PC-9 (cell line): Measurements from ENCODE around the gene B3GALT6. TPM values are rescaled to one million over a fixed set of nuclear protein-coding genes. Genes with fewer than 3 reads are reported as not detected.

Experiments
- BruUV-seq: library from RNA; stranded (reverse); fragments of 400-500 nt; replicated peaks from 2 replicates; lab custom pipeline; 2021; lab: Mats Ljungman, UMichigan
- CTCF ChIA-PET: fragments of 300-600 bp; sonication (Branson Sonifier 250); formaldehyde crosslinking; loops from one replicate; lab custom pipeline; 2022; ENCODE audit warnings: antibody characterized with exemption; lab: Charles Lee
- POLR2A ChIA-PET: fragments of 300-600 bp; sonication (Branson Sonifier 250); formaldehyde crosslinking; loops from one replicate; lab custom pipeline; 2022; ENCODE audit warnings: antibody characterized with exemption; ENCODE audit not compliant: unreplicated experiment; lab: Charles Lee
- DNase-seq, 2 experiments: peaks; one replicate each; pipeline versions ENCODE4 v3.0.0 to v3.0.0-alpha.2; 2015 to 2022; ENCODE audit warnings: mixed read lengths in 1 of 2
- H2AFZ ChIP-seq: fragments of 200-600 bp; sonication (generic); 2 replicates; pipeline ENCODE4 v1.8.1; 2017; ENCODE audit warnings: antibody characterized with exemption
- H3F3A ChIP-seq: fragments of 200-600 bp; sonication (generic); 2 replicates; pipeline ENCODE4 v1.8.1; 2017; ENCODE audit warnings: antibody characterized with exemption, mild to moderate bottlenecking, low read depth; ENCODE audit not compliant: insufficient read depth
- H3K27ac ChIP-seq: fragments of 200-600 bp; sonication (generic); 2 replicates; pipeline ENCODE4 v1.6.1; 2016; ENCODE audit warnings: mixed run types
- H3K27me3 ChIP-seq: fragments of 200-600 bp; sonication (generic); 2 replicates; pipeline ENCODE4 v1.6.1; 2016; ENCODE audit warnings: low read depth, mixed run types; ENCODE audit not compliant: insufficient read depth
- H3K36me3 ChIP-seq: fragments of 200-600 bp; sonication (generic); 2 replicates; pipeline ENCODE4 v1.6.1; 2016; ENCODE audit warnings: low read depth, mixed run types
- H3K4me1 ChIP-seq: fragments of 200-600 bp; sonication (generic); replicated peaks from 2 replicates; pipeline ENCODE4 v1.6.1; 2016; ENCODE audit warnings: mixed run types; ENCODE audit not compliant: insufficient read depth
- H3K4me2 ChIP-seq: fragments of 200-600 bp; sonication (generic); 2 replicates; pipeline ENCODE4 v1.6.1; 2017; ENCODE audit warnings: mixed run types
- H3K4me3 ChIP-seq: fragments of 200-600 bp; sonication (generic); 2 replicates; pipeline ENCODE4 v1.6.1; 2016; ENCODE audit warnings: mixed run types
- H3K79me2 ChIP-seq: fragments of 200-600 bp; sonication (generic); 2 replicates; pipeline ENCODE4 v1.6.1; 2017; ENCODE audit warnings: low read depth, mixed run types
- H3K9me2 ChIP-seq: fragments of 200-600 bp; sonication (generic); 2 replicates; pipeline ENCODE4 v1.8.1; 2017; ENCODE audit warnings: mild to moderate bottlenecking; ENCODE audit not compliant: insufficient read depth
- H3K9me3 ChIP-seq: fragments of 200-600 bp; sonication (generic); 2 replicates; pipeline ENCODE4 v1.8.1; 2016; ENCODE audit warnings: low read depth; ENCODE audit not compliant: insufficient read depth
- H4K20me1 ChIP-seq: fragments of 200-600 bp; sonication (generic); 2 replicates; pipeline ENCODE4 v1.8.1; 2017; ENCODE audit not compliant: insufficient read depth
- EZH2 ChIP-seq: fragments of 200-600 bp; sonication (generic); IDR thresholded peaks from 2 replicates; pipeline ENCODE4 v1.8.0; 2017; ENCODE audit warnings: antibody characterized with exemption, low read depth
- intact Hi-C: fragments of 100-400 bp; cut with micrococcal nuclease; formaldehyde crosslinking; loops from one replicate; pipeline ENCODE4 v1.10.0; 2022; ENCODE audit not compliant: unreplicated experiment
- total RNA-seq: library from RNA; stranded (reverse); gene quantifications from 2 replicates; pipeline ENCODE4 v1.2.3, GENCODE V29; 2021
- TF ChIP-seq, protein P1 (sequence below): fragments of 200-600 bp; sonication (generic); conservative IDR thresholded peaks from 2 replicates; pipeline ENCODE4 v1.6.1; 2017; ENCODE audit warnings: mixed run types, antibody characterized with exemption, mild to moderate bottlenecking, moderate library complexity

The B3GALT6 gene
- total RNA-seq, 1 experiment from 2014 or later = 16.2 TPM

DNA sequence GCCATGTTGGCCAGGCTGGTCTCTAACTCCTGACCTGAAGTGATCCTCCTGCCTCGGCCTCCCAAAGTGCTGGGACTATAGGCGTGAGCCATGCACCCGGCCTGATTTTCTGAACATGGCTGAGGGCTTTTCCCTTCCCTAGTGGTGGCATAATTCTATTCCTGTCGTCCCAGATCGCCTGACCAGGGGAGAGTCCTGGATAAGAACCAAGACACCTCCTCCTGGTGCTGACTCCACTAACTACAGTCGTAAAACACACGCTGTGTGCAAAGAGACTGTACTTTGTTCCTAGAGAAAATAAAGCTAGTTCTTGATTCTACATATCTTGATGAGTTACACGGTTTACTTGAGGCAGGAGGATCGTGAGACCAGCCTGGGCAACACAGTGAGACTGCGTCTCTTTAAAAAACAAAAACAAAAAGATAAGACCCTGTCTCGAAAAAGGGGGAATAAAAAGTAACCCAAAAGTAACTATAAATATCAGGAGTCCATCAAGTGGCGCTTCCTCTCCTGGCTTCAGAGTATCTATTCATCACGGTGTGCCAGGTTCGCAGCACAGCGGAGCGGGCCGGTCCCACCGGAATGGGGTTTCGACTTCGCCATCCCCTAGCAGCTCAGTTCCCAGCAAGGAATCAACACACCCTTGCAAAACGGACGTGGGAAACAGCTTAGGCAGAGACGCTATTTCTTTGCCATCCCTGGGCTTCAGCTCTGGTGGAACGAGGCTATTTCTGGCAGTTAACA lies 1.2 kb upstream of the B3GALT6 start:
- H3K27ac ChIP-seq = peak overlapping the region; percentile 32
- H3K4me1 ChIP-seq = peaks cover 28% of the 10 kb centered on the region
- H3K4me3 ChIP-seq = peak overlapping the region; percentile 99
- H3K36me3 ChIP-seq = no peaks in the 10 kb centered on the region
- POLR2A ChIA-PET = interaction anchor here (0.5 kb wide), 1 partner anchor 245 kb away, joined by 3 read pairs; no protein-coding TSS in a partner anchor
- TSS peak; percentile 83 for BruUV-seq
- intact Hi-C loops = loop anchor here (1.0 to 10.0 kb wide), 3 partner anchors 69 to 246 kb away; partner anchors contain the start of gene PERM1
- no peaks in the 10 kb centered on the region for H3K9me2 ChIP-seq
- H3K79me2 ChIP-seq = peaks cover 83% of the 10 kb centered on the region
- H4K20me1 ChIP-seq = peaks cover 28% of the 10 kb centered on the region
- CTCF ChIA-PET = interaction anchor here (0.5 to 0.6 kb wide), 3 partner anchors 67 to 326 kb away, joined by 3 to 7 read pairs (median 3); no protein-coding TSS in a partner anchor
- TF ChIP-seq, protein P1, sequence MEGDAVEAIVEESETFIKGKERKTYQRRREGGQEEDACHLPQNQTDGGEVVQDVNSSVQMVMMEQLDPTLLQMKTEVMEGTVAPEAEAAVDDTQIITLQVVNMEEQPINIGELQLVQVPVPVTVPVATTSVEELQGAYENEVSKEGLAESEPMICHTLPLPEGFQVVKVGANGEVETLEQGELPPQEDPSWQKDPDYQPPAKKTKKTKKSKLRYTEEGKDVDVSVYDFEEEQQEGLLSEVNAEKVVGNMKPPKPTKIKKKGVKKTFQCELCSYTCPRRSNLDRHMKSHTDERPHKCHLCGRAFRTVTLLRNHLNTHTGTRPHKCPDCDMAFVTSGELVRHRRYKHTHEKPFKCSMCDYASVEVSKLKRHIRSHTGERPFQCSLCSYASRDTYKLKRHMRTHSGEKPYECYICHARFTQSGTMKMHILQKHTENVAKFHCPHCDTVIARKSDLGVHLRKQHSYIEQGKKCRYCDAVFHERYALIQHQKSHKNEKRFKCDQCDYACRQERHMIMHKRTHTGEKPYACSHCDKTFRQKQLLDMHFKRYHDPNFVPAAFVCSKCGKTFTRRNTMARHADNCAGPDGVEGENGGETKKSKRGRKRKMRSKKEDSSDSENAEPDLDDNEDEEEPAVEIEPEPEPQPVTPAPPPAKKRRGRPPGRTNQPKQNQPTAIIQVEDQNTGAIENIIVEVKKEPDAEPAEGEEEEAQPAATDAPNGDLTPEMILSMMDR = peak; percentile 52
- no peak for TF ChIP-seq EZH2
- H3F3A ChIP-seq = peaks cover 23% of the 10 kb centered on the region; the same call in 1 of the 2 replicates
- peak overlapping the region; percentile 89 for H2AFZ ChIP-seq
- peak in 1 of 2 experiments; percentile 58 for DNase-seq
- H3K9me3 ChIP-seq = no peaks in the 10 kb centered on the region
- H3K4me2 ChIP-seq = peak overlapping the region; percentile 85
- no peaks in the 10 kb centered on the region for H3K27me3 ChIP-seq

DNA sequence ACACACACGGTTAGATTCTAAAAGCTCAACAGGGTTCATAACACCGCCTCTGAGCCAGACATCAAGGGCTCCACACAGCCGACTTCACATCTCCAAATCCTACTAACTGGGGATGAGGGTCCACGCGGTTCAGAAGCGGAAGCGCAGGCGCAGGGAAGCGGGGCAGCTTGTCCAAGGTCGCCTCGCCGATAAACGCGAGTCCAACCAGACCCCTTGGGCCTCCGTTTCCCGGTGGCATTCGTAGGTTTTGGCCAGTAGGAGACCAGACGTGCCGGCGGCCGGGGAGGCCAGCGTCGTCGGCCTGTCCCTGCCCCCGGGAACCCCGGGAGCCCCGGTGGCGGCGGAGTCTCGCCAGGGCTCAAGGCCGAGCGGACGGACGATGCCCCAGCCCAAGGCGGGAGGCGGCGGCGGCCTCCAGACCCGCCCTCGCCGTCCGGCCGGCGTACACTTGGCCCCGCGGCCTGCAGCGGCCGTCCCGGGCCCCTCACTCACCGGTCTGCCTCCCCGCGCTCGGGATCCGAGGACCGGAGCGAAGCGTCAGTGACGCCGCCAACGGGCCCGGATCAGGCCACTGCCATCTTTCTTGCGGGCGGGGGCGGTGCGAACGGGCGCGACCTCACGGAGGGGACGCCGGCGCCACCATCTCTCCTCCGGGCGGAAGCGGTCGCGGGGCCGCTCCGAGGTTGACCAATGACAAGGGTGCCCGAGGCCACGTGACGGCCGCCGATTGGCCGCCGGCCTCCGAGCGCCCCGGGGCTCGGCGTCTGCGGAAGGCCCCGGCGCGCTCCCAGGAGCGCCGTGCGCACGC lies 433 bp upstream of the B3GALT6 start, which contains the start of gene SDF4:
TSS of gene SDF4 (minus strand) at position 602 of the 808 bp plus-strand sequence. CDS start 3,229 bp downstream, outside the sequence.
- peak within 1 kb of the TSS; percentile 99 for H3K4me3 ChIP-seq
- POLR2A ChIA-PET = no interaction called here
- H4K20me1 ChIP-seq = peaks cover 26% of the 10 kb centered on the region
- peak within 1 kb of the TSS; percentile 85 for H3K4me2 ChIP-seq
- CTCF ChIA-PET = interaction anchor here (0.5 to 0.6 kb wide), 2 partner anchors 67 to 109 kb away, joined by 3 read pairs; no protein-coding TSS in a partner anchor
- peak within 1 kb of the TSS; percentile 89 for H2AFZ ChIP-seq
- no peaks in the 10 kb centered on the region for H3K36me3 ChIP-seq
- intact Hi-C loops = loop anchor here (1.0 to 10.0 kb wide), 3 partner anchors 69 to 247 kb away; partner anchors contain the start of gene PERM1
- TF ChIP-seq, protein P1 = no peak
- no peak for TF ChIP-seq EZH2
- H3K27me3 ChIP-seq = no peaks in the 10 kb centered on the region
- peak within 1 kb of the TSS; percentile 32 for H3K27ac ChIP-seq
- no TSS peak for BruUV-seq
- H3F3A ChIP-seq = peaks cover 28% of the 10 kb centered on the region; the same call in 1 of the 2 replicates
- H3K79me2 ChIP-seq = peaks cover 82% of the 10 kb centered on the region
- H3K4me1 ChIP-seq = peaks cover 36% of the 10 kb centered on the region
- no peaks in the 10 kb centered on the region for H3K9me3 ChIP-seq
- peak; percentile 86 to 94 for DNase-seq
- no peaks in the 10 kb centered on the region for H3K9me2 ChIP-seq
